Muscle of back (tissue), 13 donors: Measurements from ENCODE around the gene BCORL1. TPM values are rescaled to one million over a fixed set of nuclear protein-coding genes. Genes with fewer than 3 reads are reported as not detected.
A peak's percentile ranks its signal among the peaks of the same experiment; 100 is the strongest.

Experiments used
- DNase-seq, 3 donors: peaks; one replicate each; pipeline versions ENCODE4 v3.0.0 to v3.0.0-alpha.2; 2013
- long read RNA-seq, 9 donors: transcript quantifications; one replicate each; lab custom pipeline, GENCODE V29; 2026
- polyA plus RNA-seq, 10 donors: library from polyadenylated mRNA; unstranded; fragments of 120-200 nt; gene quantifications; one replicate each; pipeline ENCODE4 v1.2.1, GENCODE V29; 2013; ENCODE audit not compliant: insufficient read length in 10 of 10

The BCORL1 gene
- polyA plus RNA-seq, result 10 to 100 TPM; 14.2 to 17.1 (median 15.1) TPM
- long read RNA-seq, donor 1, partial matches to known transcripts, result 0 of 2 reads
- long read RNA-seq, donor 1, other reads (novel, unspliced or antisense), result 0 of 2 reads
- long read RNA-seq, donor 2, result 0 reads
- long read RNA-seq, donor 3, result 0 reads
- long read RNA-seq, donor 4, result 0 reads
- long read RNA-seq, donor 5, result 0 reads
- long read RNA-seq, donor 6, partial matches to known transcripts, result 0 of 1 reads
- long read RNA-seq, donor 6, other reads (novel, unspliced or antisense), result 0 of 1 reads
- long read RNA-seq, donor 7, result 0 reads
- long read RNA-seq, donor 8, result 0 reads
- long read RNA-seq, donor 9, result 0 reads

- DNase-seq, result peak; percentile 90 to 96 (median 93)
Measured at GRCh38 chrX:129982300-129983251, at the start of gene BCORL1. TSS of gene BCORL1 (plus strand) at chrX:129982635. CDS start at chrX:130005232, 22,597 bp downstream.

- DNase-seq, result peak in 1 of 3 donors; percentile 58
Measured at GRCh38 chrX:129932821-129933321, 49.6 kb upstream of the BCORL1 start.

- DNase-seq, result no peak
Measured at GRCh38 chrX:129933700-129934099, 48.7 kb upstream of the BCORL1 start.

GRCh38 chrX:129934461-129934860 lies 48.0 kb upstream of the BCORL1 start:
- no peak for DNase-seq

- no peak for DNase-seq
Measured at GRCh38 chrX:129934952-129935351, 47.5 kb upstream of the BCORL1 start.

- DNase-seq, result no peak
Measured at GRCh38 chrX:129938081-129938480, 44.4 kb upstream of the BCORL1 start.

GRCh38 chrX:129939986-129940385 lies 42.4 kb upstream of the BCORL1 start:
- no peak for DNase-seq

GRCh38 chrX:129940721-129941120 lies 41.7 kb upstream of the BCORL1 start:
- DNase-seq, result no peak

GRCh38 chrX:129945131-129945530 lies 37.3 kb upstream of the BCORL1 start:
- DNase-seq, result no peak

GRCh38 chrX:129953334-129953648 lies 29.1 kb upstream of the BCORL1 start:
- DNase-seq, result no peak

- DNase-seq, result no peak
Measured at GRCh38 chrX:129953881-129954280, 28.6 kb upstream of the BCORL1 start.

GRCh38 chrX:129954804-129955203 lies 27.6 kb upstream of the BCORL1 start:
- no peak for DNase-seq

- no peak for DNase-seq
Measured at GRCh38 chrX:129955682-129956081, 26.8 kb upstream of the BCORL1 start.

GRCh38 chrX:129956145-129956544 lies 26.3 kb upstream of the BCORL1 start:
- no peak for DNase-seq

GRCh38 chrX:129956765-129957164 lies 25.7 kb upstream of the BCORL1 start:
- DNase-seq, result no peak

GRCh38 chrX:129957241-129958082 lies 25.0 kb upstream of the BCORL1 start:
- DNase-seq, result peak; percentile 49 to 92 (median 79)

GRCh38 chrX:129958083-129958465 lies 24.4 kb upstream of the BCORL1 start:
- DNase-seq, result peak in 1 of 3 donors; percentile 55

GRCh38 chrX:129958814-129959492 lies 23.5 kb upstream of the BCORL1 start:
- no peak for DNase-seq

- DNase-seq, result peak in 1 of 3 donors; percentile 74
Measured at GRCh38 chrX:129959493-129959832, 23.0 kb upstream of the BCORL1 start.

GRCh38 chrX:129961180-129962083 lies 21.0 kb upstream of the BCORL1 start:
- DNase-seq, result no peak
